Ovary (tissue), 9 donors: ENCODE measurements around the gene F2RL1. TPM values are rescaled to one million over a fixed set of nuclear protein-coding genes. Genes with fewer than 3 reads are reported as not detected.
"Not testable (repeated sequence)": the region's sequence is repeated elsewhere in the genome, so short reads cannot be mapped to it uniquely, and the experiment has no call there.

Experiments
- DNase-seq, 5 donors: peaks; one replicate each; pipeline ENCODE4 v3.0.0-alpha.2; 2019 to 2020
- H3K27ac ChIP-seq, 2 donors: fragments of 200-600 bp; one replicate each; pipeline versions ENCODE4 v1.5.1 to v1.8.0; 2019 to 2022
- H3K27me3 ChIP-seq: fragments of 200-600 bp; one replicate; pipeline ENCODE4 v1.8.0; 2022
- H3K36me3 ChIP-seq: fragments of 200-600 bp; sonication (generic); one replicate; pipeline ENCODE4 v1.5.1; 2019
- H3K4me1 ChIP-seq: one replicate; pipeline ENCODE4 v1.8.1; 2013; ENCODE audit warnings: mild to moderate bottlenecking, moderate library complexity; ENCODE audit not compliant: insufficient read depth
- H3K4me3 ChIP-seq: fragments of 200-600 bp; sonication (generic); one replicate; pipeline ENCODE4 v1.5.1; 2017
- H3K9me3 ChIP-seq, 2 donors: fragments of 200-600 bp in 1 of 2; sonication (generic) in 1 of 2; one replicate each; pipeline versions ENCODE4 v1.5.1 to v1.8.1; 2013 to 2019; ENCODE audit warnings: mild to moderate bottlenecking in 1 of 2, moderate library complexity in 1 of 2
- CTCF ChIP-seq, 3 donors: fragments of 450-650 bp in 2 of 3; fragments of 200-600 bp in 1 of 3; IDR thresholded peaks; one replicate each; pipeline versions ENCODE4 v1.5.1 to v1.8.0; 2016 to 2022; ENCODE audit warnings: antibody characterized with exemption in 3 of 3, mild to moderate bottlenecking in 1 of 3
- EP300 ChIP-seq: sonication (generic); formaldehyde crosslinking; IDR thresholded peaks from one replicate; pipeline ENCODE4 v1.6.1; 2017; ENCODE audit warnings: antibody characterized with exemption
- POLR2A ChIP-seq: fragments of 450-650 bp; IDR thresholded peaks from one replicate; pipeline ENCODE4 v1.6.1; 2017; ENCODE audit warnings: antibody characterized with exemption, mild to moderate bottlenecking, moderate library complexity
- WGBS, 3 donors: extraction: QIAGEN DNeasy Blood & Tissue Kit in 1 of 3; methylation state at CpG; one replicate each; pipeline versions ENCODE4 v1.1.5 to v1.1.7; 2013 to 2017; 5-methylcytosine and 5-hydroxymethylcytosine counted together
- intact Hi-C, 4 donors: fragments of 100-400 bp; cut with DNase I; formaldehyde crosslinking; loops; one replicate each; pipeline versions ENCODE4 v1.11.0 to v1.15.1; 2022 to 2023
- polyA plus RNA-seq, 2 donors: library from polyadenylated mRNA; stranded (reverse); fragments of 200-250 nt in 1 of 2; fragments of 350-450 nt in 1 of 2; fragmentation: Illumina TruSeq in 1 of 2; extraction: RNeasy Lipid Tissue Mini Kit (QIAGEN cat#74804) in 1 of 2; gene quantifications; one replicate each; pipeline ENCODE4 v1.2.3, GENCODE V29; 2013 to 2014
- total RNA-seq, 7 donors: library from RNA; depleted of rRNA in 2 of 7; stranded (reverse); fragments of >200 nt in 2 of 7; fragmentation: NEBNext Ultra II Directional in 3 of 7; extraction: Animal tissue kit (Norgen Biotek cat#: 25700) in 3 of 7; gene quantifications; one replicate each; pipeline versions ENCODE4 v1.1.0 to v1.2.4, GENCODE V29; 2016 to 2023
- donor health status: DM: no; HTN: no; CAD: no; lungs with moderate emphysema.
- donor health status: DM: no; HTN: no; CAD: no.
- donor health status: Bipolar disorder and iron deficiency.
- donor health status: DM: yes; HTN: yes; CAD: no.
- donor health status: DM: no; HTN: no; CAD: no.
- donor health status: DM: yes; HTN: yes; CAD: no.

Gene F2RL1
- total and polyA plus RNA-seq, 9 donors, result 0.10 to 12.3 (median 1.1) TPM

- Histone ChIP-seq H3K36me3 (no peaks in the 10 kb centered on the region), H3K9me3 (no peaks in the 10 kb centered on the region), H3K4me1 (no peaks in the 10 kb centered on the region), H3K4me3 (no peak overlapping the region), H3K27ac (no peak overlapping the region), H3K27me3 (no peaks in the 10 kb centered on the region)
- intact Hi-C loops, result no loop called here
- 35 to 44% (median 38%) methylated on average over 7 of the region's 7 CpGs for WGBS, 3 donors
- no peak for DNase-seq
- TF ChIP-seq EP300 (no peak), CTCF (IDR thresholded peaks at IDR 0.05) (no peak), POLR2A (no peak)
These were observed 33.0 kb downstream of the F2RL1 start for GRCh38 chr5:76851728-76852369.

- intact Hi-C loops, result no loop called here
- H3K9me3 ChIP-seq, result no peaks in the 10 kb centered on the region
- H3K4me3 ChIP-seq, result no peak overlapping the region
- WGBS, 3 donors, result 68 to 79% (median 75%) methylated on average over 2 of the region's 2 CpGs
- no peaks in the 10 kb centered on the region for H3K27me3 ChIP-seq
- H3K27ac ChIP-seq, result no peak overlapping the region
- TF ChIP-seq EP300 (no peak), CTCF (IDR thresholded peaks at IDR 0.05) (no peak), POLR2A (no peak)
- H3K36me3 ChIP-seq, result no peaks in the 10 kb centered on the region
- no peaks in the 10 kb centered on the region for H3K4me1 ChIP-seq
- DNase-seq, result no peak
These were observed 33.9 kb downstream of the F2RL1 start for GRCh38 chr5:76852772-76853171.

GRCh38 chr5:76853741-76854140 is 34.9 kb downstream of the F2RL1 start:
- H3K4me3 ChIP-seq, H3K9me3 ChIP-seq, DNase-seq, H3K27me3 ChIP-seq, H3K36me3 ChIP-seq, H3K27ac ChIP-seq, H3K4me1 ChIP-seq, intact Hi-C loops: not testable (repeated sequence)
- WGBS, 3 donors, result 86 to 92% (median 90%) methylated on average over 3 of the region's 3 CpGs

- DNase-seq, result no peak
- intact Hi-C loops, result no loop called here
- Histone ChIP-seq H3K36me3 (no peaks in the 10 kb centered on the region), H3K27me3 (no peaks in the 10 kb centered on the region), H3K27ac (no peak overlapping the region), H3K9me3 (no peaks in the 10 kb centered on the region), H3K4me3 (no peak overlapping the region), H3K4me1 (no peaks in the 10 kb centered on the region)
- no peak for TF ChIP-seq EP300
- no peak for TF ChIP-seq POLR2A
- no peak for TF ChIP-seq CTCF (IDR thresholded peaks at IDR 0.05)
These were observed 35.8 kb downstream of the F2RL1 start for GRCh38 chr5:76854644-76855043.

- H3K9me3 ChIP-seq, H3K27me3 ChIP-seq, H3K4me1 ChIP-seq, DNase-seq, H3K36me3 ChIP-seq, intact Hi-C loops, H3K4me3 ChIP-seq, H3K27ac ChIP-seq: not testable (repeated sequence)
These were observed 36.7 kb downstream of the F2RL1 start for GRCh38 chr5:76855501-76855900.

- 82 to 92% (median 89%) methylated on average over 3 of the region's 3 CpGs for WGBS, 3 donors
- H3K9me3 ChIP-seq, result no peaks in the 10 kb centered on the region
- H3K4me3 ChIP-seq, result no peak overlapping the region
- H3K27me3 ChIP-seq, result no peaks in the 10 kb centered on the region
- no peak overlapping the region for H3K27ac ChIP-seq
- intact Hi-C loops, result no loop called here
- H3K36me3 ChIP-seq, result no peaks in the 10 kb centered on the region
- no peaks in the 10 kb centered on the region for H3K4me1 ChIP-seq
- TF ChIP-seq POLR2A (no peak), CTCF (IDR thresholded peaks at IDR 0.05) (no peak), EP300 (no peak)
- no peak for DNase-seq
These were observed 37.1 kb downstream of the F2RL1 start for GRCh38 chr5:76855961-76856360.

GRCh38 chr5:76856800-76857199 is 38.0 kb downstream of the F2RL1 start:
- H3K27ac ChIP-seq, H3K27me3 ChIP-seq, intact Hi-C loops, H3K36me3 ChIP-seq, H3K4me3 ChIP-seq, DNase-seq, H3K9me3 ChIP-seq, H3K4me1 ChIP-seq: not testable (repeated sequence)
- 76 to 82% (median 79%) methylated on average over 4 of the region's 4 CpGs for WGBS, 3 donors
